SK-N-SH (cell line): Measurements from ENCODE around the gene USP9Y. TPM values are rescaled to one million over a fixed set of nuclear protein-coding genes. Genes with fewer than 3 reads are reported as not detected.

Experiments
- CTCF ChIA-PET: fragments of 300-600, 350-600 bp; formaldehyde crosslinking; extraction: SDS; loops from one replicate; lab custom pipeline; 2021; lab: Yijun Ruan, JAX
- POLR2A ChIA-PET: fragments of 350-600 bp; sonication (Branson Sonifier 250); formaldehyde crosslinking; extraction: SDS; loops from one replicate; lab custom pipeline; 2020; ENCODE audit warnings: antibody characterized with exemption, inconsistent platforms; lab: Yijun Ruan, JAX
- DNase-seq: peaks from one replicate; pipeline ENCODE4 v3.0.0; 2012
- H2AFZ ChIP-seq: fragments of 200-600 bp; sonication (generic); 2 replicates; pipeline ENCODE4 v1.8.1; 2016; ENCODE audit warnings: antibody characterized with exemption, mild to moderate bottlenecking, low read depth
- H3F3A ChIP-seq: fragments of 200-600 bp; sonication (generic); replicated peaks from 2 replicates; pipeline ENCODE3; 2016; ENCODE audit warnings: antibody characterized with exemption, mild to moderate bottlenecking; ENCODE audit not compliant: insufficient read depth
- H3K27ac ChIP-seq, 2 experiments: fragments of 200-500 bp in 1 of 2; fragments of 200-600 bp in 1 of 2; sonication (Bioruptor generic) in 1 of 2; sonication (generic), shearing (Covaris generic) in 1 of 2; 2 replicates each; pipeline versions ENCODE4 v1.5.1 to v1.6.1; 2014 to 2016; ENCODE audit warnings: low read depth in 2 of 2, inconsistent platforms in 1 of 2, low read length in 1 of 2, mild to moderate bottlenecking in 1 of 2, mixed read lengths in 1 of 2
- H3K27me3 ChIP-seq: fragments of 200-600 bp; sonication (generic), shearing (Covaris generic); 2 replicates; pipeline ENCODE4 v1.6.1; 2016; ENCODE audit warnings: mixed run types; ENCODE audit not compliant: insufficient read depth
- H3K36me3 ChIP-seq, 2 experiments: fragments of 200-500 bp in 1 of 2; fragments of 200-600 bp in 1 of 2; sonication (Bioruptor generic) in 1 of 2; sonication (generic) in 1 of 2; replicated peaks in 1 of 2; 2 replicates each; pipeline versions ENCODE3 to v1.5.1; 2014 to 2016; ENCODE audit warnings: low read length in 1 of 2, mild to moderate bottlenecking in 1 of 2; ENCODE audit not compliant: insufficient read depth in 2 of 2, control insufficient read depth in 1 of 2
- H3K4me1 ChIP-seq, 2 experiments: fragments of 200-500 bp in 1 of 2; fragments of 200-600 bp in 1 of 2; sonication (Bioruptor generic) in 1 of 2; sonication (generic), shearing (Covaris generic) in 1 of 2; 2 replicates each; pipeline versions ENCODE4 v1.5.1 to v1.6.1; 2014 to 2016; ENCODE audit warnings: low read depth in 1 of 2, low read length in 1 of 2, mixed run types in 1 of 2; ENCODE audit not compliant: insufficient read depth in 2 of 2, control insufficient read depth in 1 of 2
- H3K4me2 ChIP-seq: fragments of 200-600 bp; sonication (generic), shearing (Covaris generic); 2 replicates; pipeline ENCODE4 v1.6.1; 2017; ENCODE audit warnings: mixed run types
- H3K4me3 ChIP-seq, 2 experiments: fragments of 200-500 bp in 1 of 2; fragments of 200-600 bp in 1 of 2; sonication (Bioruptor generic) in 1 of 2; sonication (generic), shearing (Covaris generic) in 1 of 2; 2 replicates each; pipeline versions ENCODE4 v1.5.1 to v1.8.1; 2014 to 2016; ENCODE audit warnings: low read depth in 2 of 2, inconsistent platforms in 1 of 2, low read length in 1 of 2, mild to moderate bottlenecking in 1 of 2, mixed read lengths in 1 of 2, moderate library complexity in 1 of 2
- H3K79me2 ChIP-seq: fragments of 200-600 bp; sonication (generic); 2 replicates; pipeline ENCODE4 v1.8.1; 2017; ENCODE audit warnings: mild to moderate bottlenecking; ENCODE audit not compliant: insufficient read depth
- H3K9ac ChIP-seq: fragments of 200-600 bp; sonication (generic); 2 replicates; pipeline ENCODE4 v1.6.1; 2017; ENCODE audit warnings: mixed run types
- H3K9me2 ChIP-seq: fragments of 200-600 bp; sonication (generic); 2 replicates; pipeline ENCODE4 v1.6.1; 2017; ENCODE audit warnings: mixed run types
- H3K9me3 ChIP-seq: fragments of 200-600 bp; sonication (generic); 2 replicates; pipeline ENCODE4 v1.6.1; 2017; ENCODE audit warnings: mixed run types, mild to moderate bottlenecking, moderate library complexity
- H4K20me1 ChIP-seq: fragments of 200-600 bp; sonication (generic); 2 replicates; pipeline ENCODE4 v1.6.1; 2017; ENCODE audit warnings: mild to moderate bottlenecking, mixed run types; ENCODE audit not compliant: insufficient read depth
- CHD2 ChIP-seq: fragments of 150-350 bp; IDR thresholded peaks from 2 replicates; pipeline ENCODE4 v1.6.1; 2018; ENCODE audit warnings: low read length; ENCODE audit not compliant: partially characterized antibody
- EP300 ChIP-seq, 2 experiments: IDR thresholded peaks; 2 replicates each; pipeline versions ENCODE4 v1.4.0 to v1.6.1; 2012; ENCODE audit warnings: borderline replicate concordance in 1 of 2, low read depth in 1 of 2, low read length in 1 of 2
- EZH2phosphoT487 ChIP-seq: fragments of 200-600 bp; sonication (generic); IDR thresholded peaks from 2 replicates; pipeline ENCODE4 v1.6.1; 2017; ENCODE audit warnings: low read depth, mixed run types, mild to moderate bottlenecking, antibody characterized with exemption, moderate library complexity, borderline replicate concordance
- FOSL2 ChIP-seq: IDR thresholded peaks from 2 replicates; pipeline ENCODE4 v1.4.0; 2012; ENCODE audit warnings: low read depth, mild to moderate bottlenecking, moderate library complexity, borderline replicate concordance
- IRF3 ChIP-seq: fragments of 150-350 bp; IDR thresholded peaks from 2 replicates; pipeline ENCODE4 v1.6.1; 2016; ENCODE audit warnings: mild to moderate bottlenecking, low read depth, low read length
- MEF2A ChIP-seq: IDR thresholded peaks from 2 replicates; pipeline ENCODE4 v1.4.0; 2012; ENCODE audit warnings: low read depth, borderline replicate concordance
- MXI1 ChIP-seq: IDR thresholded peaks from 2 replicates; pipeline ENCODE4 v1.6.1; 2012; ENCODE audit warnings: mild to moderate bottlenecking, low read depth, low read length, improper control_type of control experiment
- NRF1 ChIP-seq: IDR thresholded peaks from 2 replicates; pipeline ENCODE4 v1.6.1; 2012; ENCODE audit warnings: low read depth, mild to moderate bottlenecking, low read length
- PBX3 ChIP-seq: IDR thresholded peaks from 2 replicates; pipeline ENCODE4; 2012
- RCOR1 ChIP-seq: fragments of 150-350 bp; IDR thresholded peaks from 2 replicates; pipeline ENCODE4 v1.6.1; 2017; ENCODE audit warnings: antibody characterized with exemption, low read length
- REST ChIP-seq: IDR thresholded peaks from 2 replicates; pipeline ENCODE4 v1.6.1; 2012; ENCODE audit warnings: mild to moderate bottlenecking, low read depth, low read length, moderate library complexity
- RFX5 ChIP-seq: IDR thresholded peaks from 2 replicates; pipeline ENCODE4 v1.6.1; 2012; ENCODE audit warnings: mild to moderate bottlenecking, improper control_type of control experiment, low read length
- TAF1 ChIP-seq: IDR thresholded peaks from 2 replicates; pipeline ENCODE4 v1.6.1; 2012; ENCODE audit warnings: low read depth, mild to moderate bottlenecking, low read length, moderate library complexity, borderline replicate concordance
- TCF12 ChIP-seq: IDR thresholded peaks from 2 replicates; pipeline ENCODE4 v1.4.0; 2012
- TEAD4 ChIP-seq: IDR thresholded peaks from 2 replicates; pipeline ENCODE4 v1.4.0; 2012; ENCODE audit warnings: mild to moderate bottlenecking, borderline replicate concordance; ENCODE audit not compliant: insufficient read depth
- USF1 ChIP-seq: IDR thresholded peaks from 2 replicates; pipeline ENCODE4 v1.4.0; 2012; ENCODE audit warnings: low read depth, borderline replicate concordance
- WGBS: methylation state at CpG from one replicate; pipeline ENCODE4 v1.1.6; 2017; ENCODE audit warnings: low lambda C conversion rate; 5-methylcytosine and 5-hydroxymethylcytosine counted together
- polyA plus RNA-seq, 3 experiments: library from polyadenylated mRNA; depleted of rRNA; stranded (reverse); fragments of >200 nt; gene quantifications; 2 replicates each; pipeline ENCODE4 v1.2.3, GENCODE V29; 2012
- TF ChIP-seq, protein P1 (sequence below): IDR thresholded peaks from 2 replicates; pipeline ENCODE4 v1.4.0; 2012; ENCODE audit warnings: low read depth

The USP9Y gene
- polyA plus RNA-seq, 1 of the 3 experiments (the other 2 are of a cell fraction) = not detected

DNA sequence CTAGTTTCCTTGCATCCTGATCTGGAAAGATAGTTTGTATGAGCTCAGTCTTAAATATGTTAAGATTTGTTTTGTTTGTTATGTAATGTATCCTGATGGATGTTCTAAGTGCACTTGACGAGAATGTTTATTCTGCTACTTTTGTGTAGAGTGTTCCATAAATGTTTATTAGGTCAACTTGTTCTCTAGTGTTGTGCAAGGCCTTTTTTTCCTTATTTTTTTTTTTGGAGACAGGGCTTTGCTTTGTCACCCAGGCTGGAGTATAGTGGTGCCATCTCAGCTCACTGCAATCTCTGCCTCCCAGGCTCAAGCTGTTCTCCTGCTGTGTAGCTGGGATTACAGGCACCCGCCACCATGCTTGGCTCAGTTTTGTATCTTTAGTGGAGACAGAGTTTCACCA, 28.7 kb downstream of the USP9Y start:
- Histone ChIP-seq H3K9me2 (no peaks in the 10 kb centered on the region), H3K4me1 (no peaks in the 10 kb centered on the region), H3K4me3 (no peak overlapping the region), H3K27me3 (no peaks in the 10 kb centered on the region), H3F3A (no peaks in the 10 kb centered on the region), H3K27ac (no peak overlapping the region), H3K9ac (no peak overlapping the region), H3K9me3 (no peaks in the 10 kb centered on the region), H3K79me2 (no peaks in the 10 kb centered on the region), H4K20me1 (no peaks in the 10 kb centered on the region), H3K4me2 (no peak overlapping the region), H2AFZ (no peak overlapping the region), H3K36me3 (no peaks in the 10 kb centered on the region)
- WGBS = no CpG with 5 or more reads among the region's 2 CpGs
- CTCF ChIA-PET = no interaction called here
- TF ChIP-seq IRF3 = no peak
- no peak for TF ChIP-seq TEAD4
- TF ChIP-seq RCOR1 = no peak
- TF ChIP-seq USF1 = no peak
- no peak for TF ChIP-seq EP300 (IDR thresholded peaks at IDR 0.05; ENCODE audit: borderline replicate concordance in 1 of 2, low read depth in 1 of 2, low read length in 1 of 2)
- no peak for TF ChIP-seq FOSL2
- no peak for TF ChIP-seq MEF2A
- no peak for TF ChIP-seq TAF1
- TF ChIP-seq TCF12 = no peak
- no peak for DNase-seq
- POLR2A ChIA-PET = no interaction called here

GRCh38 chrY:12733625-12734024, 32.6 kb downstream of the USP9Y start:
- ChIA-PET POLR2A (no interaction called here), CTCF (no interaction called here)
- Histone ChIP-seq H3F3A (no peaks in the 10 kb centered on the region), H3K9ac (no peak overlapping the region), H3K79me2 (no peaks in the 10 kb centered on the region), H3K9me2 (no peaks in the 10 kb centered on the region), H3K9me3 (no peaks in the 10 kb centered on the region), H3K27ac (no peak overlapping the region), H2AFZ (no peak overlapping the region), H3K4me3 (no peak overlapping the region), H3K27me3 (no peaks in the 10 kb centered on the region), H4K20me1 (no peaks in the 10 kb centered on the region), H3K4me2 (no peak overlapping the region), H3K4me1 (no peaks in the 10 kb centered on the region), H3K36me3 (no peaks in the 10 kb centered on the region)
- no peak for DNase-seq
- TF ChIP-seq RFX5 = no peak
- TF ChIP-seq TEAD4 = no peak
- TF ChIP-seq EZH2phosphoT487 = no peak
- no peak for TF ChIP-seq CHD2
- no peak for TF ChIP-seq PBX3
- no peak for TF ChIP-seq NRF1
- no peak for TF ChIP-seq REST
- no peak for TF ChIP-seq MXI1
- TF ChIP-seq, protein P1, sequence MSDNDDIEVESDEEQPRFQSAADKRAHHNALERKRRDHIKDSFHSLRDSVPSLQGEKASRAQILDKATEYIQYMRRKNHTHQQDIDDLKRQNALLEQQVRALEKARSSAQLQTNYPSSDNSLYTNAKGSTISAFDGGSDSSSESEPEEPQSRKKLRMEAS = no peak
- TF ChIP-seq MEF2A = no peak
- no CpG with 5 or more reads among the region's 3 CpGs for WGBS
